Adipocyte (in vitro differentiated cells): ENCODE results near the gene TMEM181.
"Not testable (repeated sequence)": the region's sequence is repeated elsewhere in the genome, so short reads cannot be mapped to it uniquely, and the experiment has no call there.

ENCODE experiments used
- DNase-seq: peaks from one replicate; pipeline ENCODE4 v3.0.0-alpha.2; 2015; ENCODE audit warnings: low read depth
- H3K27me3 ChIP-seq: replicated peaks from 2 replicates; pipeline ENCODE4 v1.7.0; 2013; ENCODE audit warnings: mild to moderate bottlenecking, low read length, moderate library complexity; ENCODE audit not compliant: control insufficient read depth, insufficient read depth
- H3K36me3 ChIP-seq: 2 replicates; pipeline ENCODE4 v1.7.0; 2013; ENCODE audit warnings: low read length, mild to moderate bottlenecking, moderate library complexity; ENCODE audit not compliant: control insufficient read depth, insufficient read depth, severe bottlenecking
- H3K4me1 ChIP-seq: 2 replicates; pipeline ENCODE4 v1.7.0; 2013; ENCODE audit warnings: mild to moderate bottlenecking, low read length, moderate library complexity; ENCODE audit not compliant: control insufficient read depth, insufficient read depth
- H3K4me3 ChIP-seq: 2 replicates; pipeline ENCODE4 v1.7.0; 2013; ENCODE audit warnings: mild to moderate bottlenecking, low read length, moderate library complexity
- H3K9ac ChIP-seq: 2 replicates; pipeline ENCODE4 v1.7.0; 2013; ENCODE audit warnings: mild to moderate bottlenecking, low read length, moderate library complexity
- H3K9me3 ChIP-seq: 2 replicates; pipeline ENCODE4 v1.7.0; 2013; ENCODE audit warnings: mild to moderate bottlenecking, low read length, moderate library complexity; ENCODE audit not compliant: control insufficient read depth

The TMEM181 gene

GRCh38 chr6:158520975-158521374, 38.9 kb upstream of the TMEM181 start:
- not testable (repeated sequence) for DNase-seq, H3K4me1 ChIP-seq, H3K4me3 ChIP-seq, H3K36me3 ChIP-seq, H3K9ac ChIP-seq, H3K9me3 ChIP-seq
- peaks cover 27% of the 10 kb centered on the region for H3K27me3 ChIP-seq

GRCh38 chr6:158521759-158522158, 38.1 kb upstream of the TMEM181 start:
- H3K9me3 ChIP-seq: peaks cover 8% of the 10 kb centered on the region
- H3K4me1 ChIP-seq: peaks cover 6% of the 10 kb centered on the region
- H3K9ac ChIP-seq: no peak overlapping the region
- no peak overlapping the region for H3K4me3 ChIP-seq
- no peaks in the 10 kb centered on the region for H3K36me3 ChIP-seq
- DNase-seq: no peak
- H3K27me3 ChIP-seq: peaks cover 29% of the 10 kb centered on the region

GRCh38 chr6:158522616-158523015, 37.3 kb upstream of the TMEM181 start:
- peaks cover 16% of the 10 kb centered on the region for H3K9me3 ChIP-seq
- no peak overlapping the region for H3K9ac ChIP-seq
- H3K4me1 ChIP-seq: peaks cover 6% of the 10 kb centered on the region
- DNase-seq: no peak
- H3K27me3 ChIP-seq: peaks cover 26% of the 10 kb centered on the region
- no peaks in the 10 kb centered on the region for H3K36me3 ChIP-seq
- H3K4me3 ChIP-seq: no peak overlapping the region

- Histone ChIP-seq H3K36me3 (no peaks in the 10 kb centered on the region), H3K4me1 (no peaks in the 10 kb centered on the region), H3K9me3 (peaks cover 23% of the 10 kb centered on the region), H3K4me3 (no peak overlapping the region), H3K9ac (no peak overlapping the region), H3K27me3 (peaks cover 26% of the 10 kb centered on the region)
- DNase-seq: no peak
Observed at GRCh38 chr6:158524311-158524710, 35.6 kb upstream of the TMEM181 start.

- not testable (repeated sequence) for H3K4me3 ChIP-seq, H3K9ac ChIP-seq, H3K36me3 ChIP-seq, H3K4me1 ChIP-seq, DNase-seq
- Histone ChIP-seq H3K9me3 (peaks cover 23% of the 10 kb centered on the region), H3K27me3 (peaks cover 32% of the 10 kb centered on the region)
Observed at GRCh38 chr6:158527858-158528257, 32.0 kb upstream of the TMEM181 start.

GRCh38 chr6:158528826-158529225, 31.1 kb upstream of the TMEM181 start:
- H3K4me1 ChIP-seq: no peaks in the 10 kb centered on the region
- peaks cover 27% of the 10 kb centered on the region for H3K9me3 ChIP-seq
- no peak overlapping the region for H3K9ac ChIP-seq
- H3K4me3 ChIP-seq: no peak overlapping the region
- H3K36me3 ChIP-seq: no peaks in the 10 kb centered on the region
- no peak for DNase-seq
- H3K27me3 ChIP-seq: peaks cover 32% of the 10 kb centered on the region

- no peak for DNase-seq
Observed at GRCh38 chr6:158529629-158530028, 30.3 kb upstream of the TMEM181 start.

GRCh38 chr6:158531566-158531965, 28.3 kb upstream of the TMEM181 start:
- no peak for DNase-seq
- H3K4me3 ChIP-seq: no peak overlapping the region
- H3K4me1 ChIP-seq: no peaks in the 10 kb centered on the region
- H3K27me3 ChIP-seq: peaks cover 17% of the 10 kb centered on the region
- H3K36me3 ChIP-seq: no peaks in the 10 kb centered on the region
- peaks cover 21% of the 10 kb centered on the region for H3K9me3 ChIP-seq
- no peak overlapping the region for H3K9ac ChIP-seq

More at GRCh38 chr6:158529629-158530028, 30.3 kb upstream of the TMEM181 start:
- no peaks in the 10 kb centered on the region for H3K4me1 ChIP-seq
- H3K9me3 ChIP-seq: peaks cover 21% of the 10 kb centered on the region
- H3K4me3 ChIP-seq: no peak overlapping the region
- H3K9ac ChIP-seq: no peak overlapping the region
- H3K36me3 ChIP-seq: no peaks in the 10 kb centered on the region
- H3K27me3 ChIP-seq: peaks cover 24% of the 10 kb centered on the region

GRCh38 chr6:158531970-158532369, 27.9 kb upstream of the TMEM181 start:
- no peaks in the 10 kb centered on the region for H3K36me3 ChIP-seq
- DNase-seq: no peak
- no peak overlapping the region for H3K4me3 ChIP-seq
- no peak overlapping the region for H3K9ac ChIP-seq
- no peaks in the 10 kb centered on the region for H3K4me1 ChIP-seq
- peaks cover 17% of the 10 kb centered on the region for H3K9me3 ChIP-seq
- H3K27me3 ChIP-seq: peaks cover 13% of the 10 kb centered on the region

GRCh38 chr6:158536084-158536890, 23.6 kb upstream of the TMEM181 start:
- Histone ChIP-seq H3K4me3 (peak overlapping the region; percentile 78), H3K4me1 (no peaks in the 10 kb centered on the region), H3K9me3 (peaks cover 3% of the 10 kb centered on the region), H3K27me3 (peaks cover 18% of the 10 kb centered on the region), H3K9ac (no peak overlapping the region), H3K36me3 (no peaks in the 10 kb centered on the region)
- DNase-seq: peak; percentile 83

- peak; percentile 77 for DNase-seq
- Histone ChIP-seq H3K36me3 (no peaks in the 10 kb centered on the region), H3K9me3 (peaks cover 3% of the 10 kb centered on the region), H3K9ac (no peak overlapping the region), H3K4me1 (no peaks in the 10 kb centered on the region), H3K27me3 (peaks cover 18% of the 10 kb centered on the region), H3K4me3 (peak overlapping the region; percentile 78)
Observed at GRCh38 chr6:158536891-158537798, 22.7 kb upstream of the TMEM181 start.
